H1 (cell line): Measurements from ENCODE around the gene TUNAR. TPM values are rescaled to one million over a fixed set of nuclear protein-coding genes. Genes with fewer than 3 reads are reported as not detected.

Source experiments
- GABPA ChIP-seq: IDR thresholded peaks from 2 replicates; pipeline ENCODE4 v1.6.1; 2011; ENCODE audit warnings: mild to moderate bottlenecking, low read length, moderate library complexity, borderline replicate concordance; ENCODE audit not compliant: insufficient read depth
- TAF7 ChIP-seq: optimal IDR thresholded peaks from 2 replicates; pipeline ENCODE3; 2011; ENCODE audit warnings: low read depth, mild to moderate bottlenecking, inconsistent platforms, low read length, moderate library complexity, borderline replicate concordance
- polyA plus RNA-seq, 7 experiments: library from polyadenylated mRNA; depleted of rRNA in 3 of 7; stranded (reverse) in 5 of 7; unstranded in 2 of 7; fragments of >200 nt in 5 of 7; fragments of 200-250 nt in 2 of 7; gene quantifications; 1 replicate in 5 of 7; 2 replicates in 1 of 7; 4 replicates in 1 of 7; pipeline versions ENCODE4 v1.2.1 to v1.2.3, GENCODE V29; 2011 to 2013; ENCODE audit warnings: missing spikeins in 2 of 7, mixed read lengths in 2 of 7
- total RNA-seq: library from RNA; stranded (reverse); fragmentation: NEBNext Ultra II Directional; extraction: Animal tissue kit (Norgen Biotek cat#: 25700); gene quantifications from 2 replicates; pipeline ENCODE4 v1.2.1, GENCODE V29; 2021
- TF ChIP-seq, protein P1 (sequence below): fragments of 300-600 bp; sonication (generic); IDR thresholded peaks from 2 replicates; pipeline ENCODE4 v1.7.1; 2012; ENCODE audit warnings: low read length, moderate library complexity, mild to moderate bottlenecking, inconsistent platforms; ENCODE audit not compliant: insufficient replicate concordance

Gene TUNAR
- total and polyA plus RNA-seq, 2 of the 8 experiments (the other 6 are each of a cell fraction or from before 2014, with no cell fraction given), result 12.8 to 63.9 TPM

DNA sequence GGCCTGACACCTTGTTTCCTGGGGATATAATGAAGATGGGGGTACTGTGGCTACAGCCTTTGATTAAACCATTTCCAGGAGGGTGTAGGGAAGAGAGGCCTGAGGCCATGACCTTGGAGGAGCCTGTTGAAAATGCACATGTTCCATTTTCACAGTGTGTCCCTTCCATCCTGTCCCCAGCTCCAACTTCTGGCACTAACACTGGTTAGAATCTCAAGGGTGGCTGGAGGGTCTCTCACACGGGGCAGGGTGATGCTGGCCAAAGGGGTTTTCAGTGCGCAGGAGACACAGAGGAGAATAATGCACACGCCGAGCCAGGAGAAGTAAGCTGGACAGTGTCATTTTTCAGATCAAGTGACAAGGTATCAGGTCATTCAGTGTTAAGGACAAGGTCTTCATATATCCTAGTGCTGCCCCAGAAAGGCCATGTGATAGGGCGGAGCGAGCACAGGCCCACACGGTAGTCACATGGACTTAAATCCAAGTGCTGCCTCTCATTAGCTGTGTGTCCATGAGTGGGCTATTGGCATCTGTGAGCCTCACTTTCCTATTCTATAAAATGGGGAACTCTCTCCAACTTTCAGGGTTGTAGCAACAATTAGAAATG, 36.4 kb upstream of the TUNAR start (continued):
- TF ChIP-seq, protein P1, sequence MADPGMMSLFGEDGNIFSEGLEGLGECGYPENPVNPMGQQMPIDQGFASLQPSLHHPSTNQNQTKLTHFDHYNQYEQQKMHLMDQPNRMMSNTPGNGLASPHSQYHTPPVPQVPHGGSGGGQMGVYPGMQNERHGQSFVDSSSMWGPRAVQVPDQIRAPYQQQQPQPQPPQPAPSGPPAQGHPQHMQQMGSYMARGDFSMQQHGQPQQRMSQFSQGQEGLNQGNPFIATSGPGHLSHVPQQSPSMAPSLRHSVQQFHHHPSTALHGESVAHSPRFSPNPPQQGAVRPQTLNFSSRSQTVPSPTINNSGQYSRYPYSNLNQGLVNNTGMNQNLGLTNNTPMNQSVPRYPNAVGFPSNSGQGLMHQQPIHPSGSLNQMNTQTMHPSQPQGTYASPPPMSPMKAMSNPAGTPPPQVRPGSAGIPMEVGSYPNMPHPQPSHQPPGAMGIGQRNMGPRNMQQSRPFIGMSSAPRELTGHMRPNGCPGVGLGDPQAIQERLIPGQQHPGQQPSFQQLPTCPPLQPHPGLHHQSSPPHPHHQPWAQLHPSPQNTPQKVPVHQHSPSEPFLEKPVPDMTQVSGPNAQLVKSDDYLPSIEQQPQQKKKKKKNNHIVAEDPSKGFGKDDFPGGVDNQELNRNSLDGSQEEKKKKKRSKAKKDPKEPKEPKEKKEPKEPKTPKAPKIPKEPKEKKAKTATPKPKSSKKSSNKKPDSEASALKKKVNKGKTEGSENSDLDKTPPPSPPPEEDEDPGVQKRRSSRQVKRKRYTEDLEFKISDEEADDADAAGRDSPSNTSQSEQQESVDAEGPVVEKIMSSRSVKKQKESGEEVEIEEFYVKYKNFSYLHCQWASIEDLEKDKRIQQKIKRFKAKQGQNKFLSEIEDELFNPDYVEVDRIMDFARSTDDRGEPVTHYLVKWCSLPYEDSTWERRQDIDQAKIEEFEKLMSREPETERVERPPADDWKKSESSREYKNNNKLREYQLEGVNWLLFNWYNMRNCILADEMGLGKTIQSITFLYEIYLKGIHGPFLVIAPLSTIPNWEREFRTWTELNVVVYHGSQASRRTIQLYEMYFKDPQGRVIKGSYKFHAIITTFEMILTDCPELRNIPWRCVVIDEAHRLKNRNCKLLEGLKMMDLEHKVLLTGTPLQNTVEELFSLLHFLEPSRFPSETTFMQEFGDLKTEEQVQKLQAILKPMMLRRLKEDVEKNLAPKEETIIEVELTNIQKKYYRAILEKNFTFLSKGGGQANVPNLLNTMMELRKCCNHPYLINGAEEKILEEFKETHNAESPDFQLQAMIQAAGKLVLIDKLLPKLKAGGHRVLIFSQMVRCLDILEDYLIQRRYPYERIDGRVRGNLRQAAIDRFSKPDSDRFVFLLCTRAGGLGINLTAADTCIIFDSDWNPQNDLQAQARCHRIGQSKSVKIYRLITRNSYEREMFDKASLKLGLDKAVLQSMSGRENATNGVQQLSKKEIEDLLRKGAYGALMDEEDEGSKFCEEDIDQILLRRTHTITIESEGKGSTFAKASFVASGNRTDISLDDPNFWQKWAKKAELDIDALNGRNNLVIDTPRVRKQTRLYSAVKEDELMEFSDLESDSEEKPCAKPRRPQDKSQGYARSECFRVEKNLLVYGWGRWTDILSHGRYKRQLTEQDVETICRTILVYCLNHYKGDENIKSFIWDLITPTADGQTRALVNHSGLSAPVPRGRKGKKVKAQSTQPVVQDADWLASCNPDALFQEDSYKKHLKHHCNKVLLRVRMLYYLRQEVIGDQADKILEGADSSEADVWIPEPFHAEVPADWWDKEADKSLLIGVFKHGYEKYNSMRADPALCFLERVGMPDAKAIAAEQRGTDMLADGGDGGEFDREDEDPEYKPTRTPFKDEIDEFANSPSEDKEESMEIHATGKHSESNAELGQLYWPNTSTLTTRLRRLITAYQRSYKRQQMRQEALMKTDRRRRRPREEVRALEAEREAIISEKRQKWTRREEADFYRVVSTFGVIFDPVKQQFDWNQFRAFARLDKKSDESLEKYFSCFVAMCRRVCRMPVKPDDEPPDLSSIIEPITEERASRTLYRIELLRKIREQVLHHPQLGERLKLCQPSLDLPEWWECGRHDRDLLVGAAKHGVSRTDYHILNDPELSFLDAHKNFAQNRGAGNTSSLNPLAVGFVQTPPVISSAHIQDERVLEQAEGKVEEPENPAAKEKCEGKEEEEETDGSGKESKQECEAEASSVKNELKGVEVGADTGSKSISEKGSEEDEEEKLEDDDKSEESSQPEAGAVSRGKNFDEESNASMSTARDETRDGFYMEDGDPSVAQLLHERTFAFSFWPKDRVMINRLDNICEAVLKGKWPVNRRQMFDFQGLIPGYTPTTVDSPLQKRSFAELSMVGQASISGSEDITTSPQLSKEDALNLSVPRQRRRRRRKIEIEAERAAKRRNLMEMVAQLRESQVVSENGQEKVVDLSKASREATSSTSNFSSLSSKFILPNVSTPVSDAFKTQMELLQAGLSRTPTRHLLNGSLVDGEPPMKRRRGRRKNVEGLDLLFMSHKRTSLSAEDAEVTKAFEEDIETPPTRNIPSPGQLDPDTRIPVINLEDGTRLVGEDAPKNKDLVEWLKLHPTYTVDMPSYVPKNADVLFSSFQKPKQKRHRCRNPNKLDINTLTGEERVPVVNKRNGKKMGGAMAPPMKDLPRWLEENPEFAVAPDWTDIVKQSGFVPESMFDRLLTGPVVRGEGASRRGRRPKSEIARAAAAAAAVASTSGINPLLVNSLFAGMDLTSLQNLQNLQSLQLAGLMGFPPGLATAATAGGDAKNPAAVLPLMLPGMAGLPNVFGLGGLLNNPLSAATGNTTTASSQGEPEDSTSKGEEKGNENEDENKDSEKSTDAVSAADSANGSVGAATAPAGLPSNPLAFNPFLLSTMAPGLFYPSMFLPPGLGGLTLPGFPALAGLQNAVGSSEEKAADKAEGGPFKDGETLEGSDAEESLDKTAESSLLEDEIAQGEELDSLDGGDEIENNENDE, result no peak
- TF ChIP-seq GABPA (no peak), TAF7 (no peak)
